Measurements from ENCODE around the gene F2RL3. TPM values are rescaled to one million over a fixed set of nuclear protein-coding genes. Genes with fewer than 3 reads are reported as not detected.

Gene F2RL3
- total RNA-seq, 1 donor from 2014 or later, result not detected

- no peak overlapping the region for H3K4me3 Mint-ChIP-seq (ENCODE audit: unreplicated experiment)
- no peaks in the 10 kb centered on the region for H3K4me1 Mint-ChIP-seq (ENCODE audit: low read depth, unreplicated experiment)
- no peak for TF ChIP-seq CTCF (IDR thresholded peaks at IDR 0.05; ENCODE audit: partially characterized antibody, unreplicated experiment)
- peaks cover 2% of the 10 kb centered on the region for H3K27me3 Mint-ChIP-seq (ENCODE audit: unreplicated experiment)
- DNase-seq, result no peak
- H3K36me3 Mint-ChIP-seq (ENCODE audit: unreplicated experiment), result peaks cover 10% of the 10 kb centered on the region
- peaks cover 8% of the 10 kb centered on the region for H3K9me3 Mint-ChIP-seq (ENCODE audit: unreplicated experiment)
- no peak overlapping the region for H3K27ac Mint-ChIP-seq (ENCODE audit: unreplicated experiment)
Observed at GRCh38 chr19:16917401-16917800, 28.6 kb downstream of the F2RL3 start.

GRCh38 chr19:16919496-16919895 lies 30.7 kb downstream of the F2RL3 start:
- peaks cover 2% of the 10 kb centered on the region for H3K27me3 Mint-ChIP-seq (ENCODE audit: unreplicated experiment)
- peaks cover 3% of the 10 kb centered on the region for H3K9me3 Mint-ChIP-seq (ENCODE audit: unreplicated experiment)
- H3K36me3 Mint-ChIP-seq (ENCODE audit: unreplicated experiment), result no peaks in the 10 kb centered on the region
- no peak overlapping the region for H3K27ac Mint-ChIP-seq (ENCODE audit: unreplicated experiment)
- no peaks in the 10 kb centered on the region for H3K4me1 Mint-ChIP-seq (ENCODE audit: low read depth, unreplicated experiment)
- TF ChIP-seq CTCF (IDR thresholded peaks at IDR 0.05; ENCODE audit: partially characterized antibody, unreplicated experiment), result no peak
- no peak overlapping the region for H3K4me3 Mint-ChIP-seq (ENCODE audit: unreplicated experiment)
- no peak for DNase-seq

- TF ChIP-seq CTCF (IDR thresholded peaks at IDR 0.05; ENCODE audit: partially characterized antibody, unreplicated experiment), result no peak
Observed at GRCh38 chr19:16920816-16921529, 32.2 kb downstream of the F2RL3 start.

GRCh38 chr19:16921766-16922591 lies 33.2 kb downstream of the F2RL3 start:
- no peak overlapping the region for H3K4me3 Mint-ChIP-seq (ENCODE audit: unreplicated experiment)
- peaks cover 6% of the 10 kb centered on the region for H3K9me3 Mint-ChIP-seq (ENCODE audit: unreplicated experiment)
- no peak for DNase-seq
- no peak overlapping the region for H3K27ac Mint-ChIP-seq (ENCODE audit: unreplicated experiment)
- no peak for TF ChIP-seq CTCF (IDR thresholded peaks at IDR 0.05; ENCODE audit: partially characterized antibody, unreplicated experiment)
- H3K36me3 Mint-ChIP-seq (ENCODE audit: unreplicated experiment), result peaks cover 5% of the 10 kb centered on the region
- peaks cover 2% of the 10 kb centered on the region for H3K27me3 Mint-ChIP-seq (ENCODE audit: unreplicated experiment)
- no peaks in the 10 kb centered on the region for H3K4me1 Mint-ChIP-seq (ENCODE audit: low read depth, unreplicated experiment)

More at GRCh38 chr19:16920816-16921529, 32.2 kb downstream of the F2RL3 start:
- Mint-ChIP-seq H3K27me3 (ENCODE audit: unreplicated experiment) (peaks cover 2% of the 10 kb centered on the region), H3K27ac (ENCODE audit: unreplicated experiment) (no peak overlapping the region), H3K36me3 (ENCODE audit: unreplicated experiment) (no peaks in the 10 kb centered on the region), H3K4me1 (ENCODE audit: low read depth, unreplicated experiment) (no peaks in the 10 kb centered on the region), H3K4me3 (ENCODE audit: unreplicated experiment) (no peak overlapping the region), H3K9me3 (ENCODE audit: unreplicated experiment) (peaks cover 6% of the 10 kb centered on the region)
- no peak for DNase-seq

- no peak for DNase-seq
- Mint-ChIP-seq H3K4me3 (ENCODE audit: unreplicated experiment) (no peak overlapping the region), H3K27ac (ENCODE audit: unreplicated experiment) (no peak overlapping the region), H3K36me3 (ENCODE audit: unreplicated experiment) (peaks cover 8% of the 10 kb centered on the region), H3K9me3 (ENCODE audit: unreplicated experiment) (peaks cover 6% of the 10 kb centered on the region), H3K27me3 (ENCODE audit: unreplicated experiment) (peaks cover 2% of the 10 kb centered on the region), H3K4me1 (ENCODE audit: low read depth, unreplicated experiment) (no peaks in the 10 kb centered on the region)
- no peak for TF ChIP-seq CTCF (IDR thresholded peaks at IDR 0.05; ENCODE audit: partially characterized antibody, unreplicated experiment)
Observed at GRCh38 chr19:16922592-16922934, 33.8 kb downstream of the F2RL3 start.
